Loucy (cell line): ENCODE measurements around the gene ATG10.

Experiments
- H2AFZ ChIP-seq: fragments of 200-600 bp; sonication (generic); 2 replicates; pipeline ENCODE4 v1.6.0; 2016; ENCODE audit warnings: antibody characterized with exemption, mild to moderate bottlenecking, low read length, moderate library complexity
- H3F3A ChIP-seq: fragments of 200-600 bp; 2 replicates; pipeline ENCODE4 v1.6.0; 2016; ENCODE audit warnings: antibody characterized with exemption, low read depth, mild to moderate bottlenecking
- H3K27me3 ChIP-seq: fragments of 200-600 bp; sonication (generic); 2 replicates; pipeline ENCODE4 v1.6.1; 2014; ENCODE audit warnings: low read length, mild to moderate bottlenecking; ENCODE audit not compliant: insufficient read depth, poor library complexity, severe bottlenecking
- H3K36me3 ChIP-seq: fragments of 200-600 bp; sonication (generic); 2 replicates; pipeline ENCODE4 v1.6.1; 2016; ENCODE audit warnings: low read length; ENCODE audit not compliant: insufficient read depth
- H3K4me1 ChIP-seq: fragments of 200-600 bp; sonication (generic); 2 replicates; pipeline ENCODE4 v1.5.1; 2014; ENCODE audit warnings: low read length, mild to moderate bottlenecking; ENCODE audit not compliant: insufficient read depth, poor library complexity, severe bottlenecking
- H3K4me2 ChIP-seq: fragments of 200-600 bp; sonication (generic); 2 replicates; pipeline ENCODE4 v1.6.0; 2014; ENCODE audit warnings: antibody characterized with exemption, low read length, low read depth, mild to moderate bottlenecking; ENCODE audit not compliant: poor library complexity, severe bottlenecking
- H3K4me3 ChIP-seq: fragments of 200-600 bp; sonication (generic); 2 replicates; pipeline ENCODE4 v1.5.1; 2014; ENCODE audit warnings: low read length, mild to moderate bottlenecking, mixed read lengths; ENCODE audit not compliant: poor library complexity, severe bottlenecking
- H3K79me2 ChIP-seq: fragments of 200-600 bp; sonication (generic); 2 replicates; pipeline ENCODE4 v1.6.1; 2014; ENCODE audit warnings: low read length; ENCODE audit not compliant: insufficient read depth
- H3K9ac ChIP-seq: fragments of 200-600 bp; sonication (generic); 2 replicates; pipeline ENCODE4 v1.6.0; 2014; ENCODE audit warnings: mild to moderate bottlenecking, low read depth, low read length, moderate library complexity; ENCODE audit not compliant: poor library complexity, severe bottlenecking
- H3K9me2 ChIP-seq: fragments of 200-600 bp; sonication (generic); replicated peaks from 2 replicates; pipeline ENCODE4 v1.6.1; 2016; ENCODE audit warnings: low read depth, low read length, mixed read lengths
- H3K9me3 ChIP-seq: fragments of 200-600 bp; sonication (generic); 2 replicates; pipeline ENCODE4 v1.6.1; 2014; ENCODE audit warnings: mild to moderate bottlenecking, antibody characterized with exemption, low read length, low read depth; ENCODE audit not compliant: insufficient read depth
- H4K20me1 ChIP-seq: fragments of 200-600 bp; sonication (generic); 2 replicates; pipeline ENCODE4 v1.6.0; 2014; ENCODE audit warnings: antibody characterized with exemption, low read length, mild to moderate bottlenecking; ENCODE audit not compliant: insufficient read depth, poor library complexity, severe bottlenecking
- EZH2phosphoT487 ChIP-seq: fragments of 200-600 bp; IDR thresholded peaks from 2 replicates; pipeline ENCODE4 v1.6.1; 2018; ENCODE audit warnings: antibody characterized with exemption, mild to moderate bottlenecking, moderate library complexity, borderline replicate concordance
- TF ChIP-seq, protein P1 (sequence below): fragments of 200-600 bp; sonication (generic); conservative IDR thresholded peaks from 2 replicates; pipeline ENCODE4 v1.5.1; 2014; ENCODE audit warnings: mild to moderate bottlenecking, antibody characterized with exemption, low read length

ATG10 gene

DNA sequence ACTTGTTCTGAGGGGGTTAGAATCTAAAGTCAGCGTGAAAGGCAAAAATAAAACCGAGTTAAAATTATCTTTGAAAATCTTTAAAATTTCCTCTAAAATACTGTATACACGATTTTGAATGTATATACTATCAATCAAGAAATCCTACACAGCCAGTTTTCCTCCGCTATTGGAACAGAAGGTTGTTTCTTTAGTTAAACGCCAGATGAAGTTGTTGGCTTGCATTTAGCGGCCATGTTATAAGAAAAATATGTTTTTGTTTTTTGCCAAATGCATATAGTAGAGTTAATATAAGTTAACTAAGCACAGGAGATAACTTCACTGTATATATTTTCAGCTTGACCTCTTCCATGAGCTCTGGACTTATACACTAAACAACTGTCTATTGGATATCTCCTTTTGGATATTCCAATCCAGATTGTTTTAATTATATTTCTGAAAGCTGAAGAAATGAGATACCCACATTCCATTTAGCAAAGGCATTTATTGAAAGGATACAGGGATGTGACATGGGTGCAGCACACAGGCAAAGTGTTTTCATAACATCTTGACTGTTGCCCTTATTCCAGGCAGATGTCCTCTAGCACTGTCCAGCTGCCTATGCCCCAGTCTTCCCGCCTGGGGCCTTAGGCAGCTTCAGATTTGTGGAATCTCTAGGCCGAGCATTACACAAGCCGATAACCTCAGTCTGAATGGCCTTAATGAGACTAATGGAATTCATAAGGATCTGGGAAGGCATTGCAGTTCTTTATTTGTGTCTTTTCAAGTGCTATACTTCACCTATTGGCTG, 10.0 kb upstream of the ATG10 start:
- no peaks in the 10 kb centered on the region for H4K20me1 ChIP-seq
- H3K9me2 ChIP-seq: no peaks in the 10 kb centered on the region
- TF ChIP-seq EZH2phosphoT487: no peak
- TF ChIP-seq, protein P1, sequence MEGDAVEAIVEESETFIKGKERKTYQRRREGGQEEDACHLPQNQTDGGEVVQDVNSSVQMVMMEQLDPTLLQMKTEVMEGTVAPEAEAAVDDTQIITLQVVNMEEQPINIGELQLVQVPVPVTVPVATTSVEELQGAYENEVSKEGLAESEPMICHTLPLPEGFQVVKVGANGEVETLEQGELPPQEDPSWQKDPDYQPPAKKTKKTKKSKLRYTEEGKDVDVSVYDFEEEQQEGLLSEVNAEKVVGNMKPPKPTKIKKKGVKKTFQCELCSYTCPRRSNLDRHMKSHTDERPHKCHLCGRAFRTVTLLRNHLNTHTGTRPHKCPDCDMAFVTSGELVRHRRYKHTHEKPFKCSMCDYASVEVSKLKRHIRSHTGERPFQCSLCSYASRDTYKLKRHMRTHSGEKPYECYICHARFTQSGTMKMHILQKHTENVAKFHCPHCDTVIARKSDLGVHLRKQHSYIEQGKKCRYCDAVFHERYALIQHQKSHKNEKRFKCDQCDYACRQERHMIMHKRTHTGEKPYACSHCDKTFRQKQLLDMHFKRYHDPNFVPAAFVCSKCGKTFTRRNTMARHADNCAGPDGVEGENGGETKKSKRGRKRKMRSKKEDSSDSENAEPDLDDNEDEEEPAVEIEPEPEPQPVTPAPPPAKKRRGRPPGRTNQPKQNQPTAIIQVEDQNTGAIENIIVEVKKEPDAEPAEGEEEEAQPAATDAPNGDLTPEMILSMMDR: no peak
- H3K36me3 ChIP-seq: no peaks in the 10 kb centered on the region
- no peaks in the 10 kb centered on the region for H3F3A ChIP-seq
- H3K4me2 ChIP-seq: no peak overlapping the region
- H3K9ac ChIP-seq: no peak overlapping the region
- no peak overlapping the region for H3K4me3 ChIP-seq
- no peaks in the 10 kb centered on the region for H3K4me1 ChIP-seq
- H3K9me3 ChIP-seq: no peaks in the 10 kb centered on the region
- no peak overlapping the region for H2AFZ ChIP-seq
- no peaks in the 10 kb centered on the region for H3K27me3 ChIP-seq
- H3K79me2 ChIP-seq: no peaks in the 10 kb centered on the region

DNA sequence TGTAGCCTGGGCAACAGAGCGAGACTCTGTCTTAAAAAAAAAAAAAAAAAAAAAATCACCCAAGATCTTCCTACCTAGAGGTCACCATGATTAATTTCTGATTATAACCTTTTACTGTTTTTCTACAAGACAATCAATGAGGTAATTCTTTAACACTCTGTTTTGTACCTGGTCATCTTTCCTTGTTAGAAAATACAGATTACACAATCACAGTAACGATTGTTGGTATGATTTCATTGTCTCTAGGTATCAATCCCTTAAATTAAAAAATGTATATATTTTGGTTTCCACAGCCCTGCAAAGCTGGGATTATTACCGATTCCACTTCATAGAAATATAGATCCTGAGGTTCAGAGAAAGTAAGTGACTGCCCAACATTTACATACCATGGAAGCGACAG, 8.3 kb upstream of the ATG10 start:
- peaks cover 5% of the 10 kb centered on the region for H3K4me1 ChIP-seq
- H4K20me1 ChIP-seq: no peaks in the 10 kb centered on the region
- no peaks in the 10 kb centered on the region for H3K79me2 ChIP-seq
- no peak for TF ChIP-seq EZH2phosphoT487
- TF ChIP-seq, protein P1: no peak
- no peaks in the 10 kb centered on the region for H3K9me2 ChIP-seq
- H3K9ac ChIP-seq: no peak overlapping the region
- no peak overlapping the region for H3K4me2 ChIP-seq
- H3K9me3 ChIP-seq: no peaks in the 10 kb centered on the region
- H3K27me3 ChIP-seq: no peaks in the 10 kb centered on the region
- no peaks in the 10 kb centered on the region for H3K36me3 ChIP-seq
- no peak overlapping the region for H3K4me3 ChIP-seq
- H2AFZ ChIP-seq: no peak overlapping the region
- H3F3A ChIP-seq: no peaks in the 10 kb centered on the region

- H2AFZ ChIP-seq: 0 out of 2 replicates have a peak overlapping the region, but pooled peaks have one; percentile 12
- TF ChIP-seq, protein P1: no peak
- no peak for TF ChIP-seq EZH2phosphoT487
- no peaks in the 10 kb centered on the region for H4K20me1 ChIP-seq
- peaks cover 11% of the 10 kb centered on the region for H3K4me1 ChIP-seq
- H3K79me2 ChIP-seq: no peaks in the 10 kb centered on the region
- H3K4me3 ChIP-seq: no peak overlapping the region
- no peaks in the 10 kb centered on the region for H3K27me3 ChIP-seq
- no peak overlapping the region for H3K4me2 ChIP-seq
- no peaks in the 10 kb centered on the region for H3K36me3 ChIP-seq
- H3K9me3 ChIP-seq: no peaks in the 10 kb centered on the region
- no peaks in the 10 kb centered on the region for H3K9me2 ChIP-seq
- H3F3A ChIP-seq: no peaks in the 10 kb centered on the region
- no peak overlapping the region for H3K9ac ChIP-seq
These were observed 6.3 kb upstream of the ATG10 start for GRCh38 chr5:81965524-81965923.
